Stimulated activated CD4-positive, alpha-beta T cell treated with anti-CD3 and anti-CD28 coated beads, Interleukin-4, amount 100 ng/mL, for 1 hour (primary cell): ENCODE measurements around the gene TRIM26.
"Not testable (repeated sequence)": the region's sequence is repeated elsewhere in the genome, so short reads cannot be mapped to it uniquely, and the experiment has no call there.

Experiments
- DNase-seq: peaks from one replicate; pipeline ENCODE4 v3.0.0-alpha.2; 2020

The TRIM26 gene

GRCh38 chr6:30152910-30153610 lies 60.1 kb downstream of the TRIM26 start:
- DNase-seq, result no peak

GRCh38 chr6:30152016-30152673 lies 61.1 kb downstream of the TRIM26 start:
- no peak for DNase-seq

GRCh38 chr6:30151580-30151979 lies 61.6 kb downstream of the TRIM26 start:
- DNase-seq, result no peak

- no peak for DNase-seq
These were observed 62.4 kb downstream of the TRIM26 start for GRCh38 chr6:30150671-30151395.

GRCh38 chr6:30149858-30150550 lies 63.2 kb downstream of the TRIM26 start:
- no peak for DNase-seq

- no peak for DNase-seq
These were observed 64.0 kb downstream of the TRIM26 start for GRCh38 chr6:30149234-30149633.

- DNase-seq, result no peak
These were observed 66.1 kb downstream of the TRIM26 start for GRCh38 chr6:30147096-30147495.

- DNase-seq, result no peak
These were observed 67.4 kb downstream of the TRIM26 start for GRCh38 chr6:30145818-30146217.

GRCh38 chr6:30144811-30145210 lies 68.4 kb downstream of the TRIM26 start:
- no peak for DNase-seq

- no peak for DNase-seq
These were observed 69.4 kb downstream of the TRIM26 start for GRCh38 chr6:30143780-30144179.

GRCh38 chr6:30142665-30143064 lies 70.5 kb downstream of the TRIM26 start:
- no peak for DNase-seq

GRCh38 chr6:30140240-30140639 lies 73.0 kb downstream of the TRIM26 start:
- DNase-seq, result not testable (repeated sequence)

GRCh38 chr6:30136570-30137286 lies 76.5 kb downstream of the TRIM26 start:
- no peak for DNase-seq

GRCh38 chr6:30135757-30136156 lies 77.4 kb downstream of the TRIM26 start, which contains the start of gene TRIM40:
TRIM40 (plus strand) TSS chr6:30136140; CDS start chr6:30137037, 897 bp downstream.
- no peak for DNase-seq

- no peak for DNase-seq
These were observed 78.1 kb downstream of the TRIM26 start for GRCh38 chr6:30135147-30135546.
